NOMO-1 treated with dmso at 0.1 percent for 144 hours (cell line): ENCODE results near the gene RND3.
A peak's percentile ranks its signal among the peaks of the same experiment; 100 is the strongest.

Experiments used
- DNase-seq: peaks from one replicate; lab custom pipeline; 2025; ENCODE audit not compliant: unreplicated experiment; lab: John Stamatoyannopoulos, UW

The RND3 gene, protein sequence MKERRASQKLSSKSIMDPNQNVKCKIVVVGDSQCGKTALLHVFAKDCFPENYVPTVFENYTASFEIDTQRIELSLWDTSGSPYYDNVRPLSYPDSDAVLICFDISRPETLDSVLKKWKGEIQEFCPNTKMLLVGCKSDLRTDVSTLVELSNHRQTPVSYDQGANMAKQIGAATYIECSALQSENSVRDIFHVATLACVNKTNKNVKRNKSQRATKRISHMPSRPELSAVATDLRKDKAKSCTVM

DNA sequence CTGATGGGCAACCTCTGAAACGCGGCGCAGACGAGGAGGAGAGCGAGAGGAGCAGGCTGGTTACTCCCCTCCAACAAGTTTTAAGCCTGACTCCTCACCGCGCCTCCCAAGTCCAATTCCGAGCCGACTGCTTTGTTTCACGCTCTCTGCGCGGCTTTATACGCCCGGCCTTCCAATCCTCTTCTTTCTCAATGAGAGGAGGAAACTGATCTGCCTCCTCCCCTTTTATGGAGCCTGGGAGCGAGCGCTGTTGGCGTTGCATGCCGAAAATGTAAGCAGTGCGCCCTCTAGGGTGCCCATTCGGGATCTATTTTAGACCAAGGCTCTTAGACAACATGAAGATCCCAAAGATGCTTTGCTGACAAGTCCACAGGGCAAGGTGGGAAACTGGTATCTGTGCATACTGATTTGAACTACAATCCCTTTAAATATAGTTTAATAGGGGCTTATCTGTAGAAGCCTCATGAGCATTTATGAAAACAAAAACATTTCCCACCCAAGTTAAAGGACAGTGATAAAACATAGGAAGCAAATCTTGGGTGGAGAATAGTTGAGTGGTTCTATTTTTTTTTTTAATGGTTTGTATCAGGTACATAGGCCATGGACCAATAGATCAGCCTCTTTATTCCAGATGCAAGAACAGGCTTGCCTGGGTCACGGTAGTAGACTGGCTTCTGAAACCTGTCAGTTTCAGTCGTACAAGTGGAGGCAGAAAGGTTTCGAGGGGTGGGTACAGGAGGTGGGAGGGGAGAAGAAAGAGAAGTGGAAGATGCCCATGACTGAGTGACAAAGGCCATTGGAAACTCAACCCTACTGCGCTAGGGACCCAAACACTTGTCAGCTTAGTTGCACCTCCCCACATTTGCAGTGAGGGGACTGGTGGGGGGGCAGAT, at the start of gene RND3:
TSS of gene RND3 (minus strand) at position 131 of the 893 bp plus-strand sequence. CDS start 250 bp downstream, outside the sequence.
- DNase-seq = peak; percentile 29

DNA sequence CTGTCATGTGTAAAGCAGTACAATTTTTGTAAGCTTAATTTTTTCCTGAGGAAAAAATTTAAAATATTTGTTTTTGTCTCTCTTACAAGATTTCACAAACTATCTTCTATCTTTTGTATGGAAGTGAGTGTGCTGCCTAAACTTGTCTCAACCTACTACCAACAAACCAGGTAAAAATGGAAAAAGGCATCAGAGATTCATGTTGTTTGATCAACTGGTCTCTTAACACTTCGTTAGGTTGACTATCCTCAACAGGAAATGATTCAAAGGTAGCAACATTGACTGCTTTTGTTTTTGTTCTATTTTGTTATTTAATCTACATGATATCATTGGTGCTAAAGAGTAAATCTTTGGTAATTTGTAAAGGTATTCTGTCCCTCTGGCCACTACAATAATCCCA, 47.7 kb upstream of the RND3 start:
- no peak for DNase-seq

- no peak for DNase-seq
These were observed 45.4 kb upstream of the RND3 start for GRCh38 chr2:150532879-150533278.

DNA sequence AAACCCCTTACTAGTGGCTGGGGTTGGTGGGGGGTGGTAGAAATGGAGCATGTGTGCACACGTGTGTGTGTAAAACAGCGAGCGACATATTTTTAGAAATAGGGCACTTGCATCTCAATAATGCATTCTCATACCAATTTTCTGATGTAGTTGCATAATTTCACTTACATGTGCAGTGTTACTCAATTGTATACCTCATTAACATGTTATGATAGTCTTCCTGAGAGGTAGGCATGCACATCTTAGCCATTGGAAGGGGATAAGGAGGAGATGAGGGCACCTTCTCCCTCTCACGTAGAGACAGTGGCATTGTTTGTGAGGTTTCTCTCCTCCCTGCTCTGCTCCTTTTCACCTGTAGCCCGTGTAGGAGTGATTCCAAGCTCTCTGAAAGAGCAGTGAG, 44.6 kb upstream of the RND3 start:
- no peak for DNase-seq

DNA sequence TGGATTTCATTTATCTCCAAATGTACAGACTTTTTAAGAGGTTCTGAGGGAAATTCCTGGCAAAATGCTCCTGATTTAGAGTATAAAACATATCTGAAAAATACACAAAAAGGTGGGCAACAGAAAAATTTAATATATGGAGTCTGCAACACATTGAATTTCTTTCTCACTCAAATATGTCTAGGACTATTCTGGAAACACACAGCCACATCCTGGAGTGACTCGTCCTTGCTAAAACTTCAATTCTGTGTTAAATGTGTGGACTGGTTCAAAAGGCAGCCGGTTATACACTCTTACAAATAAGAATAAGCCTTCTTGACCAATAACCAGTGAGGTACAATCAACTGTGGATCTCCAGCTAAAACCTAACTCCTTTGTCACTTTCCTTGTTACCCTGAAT, 44.1 kb upstream of the RND3 start:
- no peak for DNase-seq

- DNase-seq = no peak
These were observed 42.7 kb upstream of the RND3 start for GRCh38 chr2:150530168-150530567.

GRCh38 chr2:150528861-150529801, 41.7 kb upstream of the RND3 start:
- DNase-seq = no peak

DNA sequence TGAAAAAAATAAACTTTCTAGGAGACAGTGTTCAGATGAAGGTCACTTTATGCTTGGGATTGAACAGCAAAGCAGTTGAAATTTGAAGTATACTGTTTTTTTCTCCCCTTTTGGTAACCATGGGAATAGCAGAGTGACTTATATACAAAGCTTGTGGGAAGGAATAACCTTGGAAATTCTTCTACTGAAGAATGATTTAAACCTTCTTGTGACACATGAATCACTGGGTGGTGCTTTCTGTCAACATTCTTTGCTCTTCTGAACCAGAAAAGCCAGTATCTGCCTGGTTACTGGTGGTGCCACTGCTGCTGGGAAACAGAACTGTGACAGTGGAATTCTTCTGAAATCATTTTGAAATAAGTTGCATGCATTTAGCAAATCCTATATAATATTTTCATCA, 39.4 kb upstream of the RND3 start:
- no peak for DNase-seq

GRCh38 chr2:150526006-150526405, 38.5 kb upstream of the RND3 start:
- DNase-seq = no peak

GRCh38 chr2:150522269-150522668, 34.8 kb upstream of the RND3 start:
- no peak for DNase-seq

DNA sequence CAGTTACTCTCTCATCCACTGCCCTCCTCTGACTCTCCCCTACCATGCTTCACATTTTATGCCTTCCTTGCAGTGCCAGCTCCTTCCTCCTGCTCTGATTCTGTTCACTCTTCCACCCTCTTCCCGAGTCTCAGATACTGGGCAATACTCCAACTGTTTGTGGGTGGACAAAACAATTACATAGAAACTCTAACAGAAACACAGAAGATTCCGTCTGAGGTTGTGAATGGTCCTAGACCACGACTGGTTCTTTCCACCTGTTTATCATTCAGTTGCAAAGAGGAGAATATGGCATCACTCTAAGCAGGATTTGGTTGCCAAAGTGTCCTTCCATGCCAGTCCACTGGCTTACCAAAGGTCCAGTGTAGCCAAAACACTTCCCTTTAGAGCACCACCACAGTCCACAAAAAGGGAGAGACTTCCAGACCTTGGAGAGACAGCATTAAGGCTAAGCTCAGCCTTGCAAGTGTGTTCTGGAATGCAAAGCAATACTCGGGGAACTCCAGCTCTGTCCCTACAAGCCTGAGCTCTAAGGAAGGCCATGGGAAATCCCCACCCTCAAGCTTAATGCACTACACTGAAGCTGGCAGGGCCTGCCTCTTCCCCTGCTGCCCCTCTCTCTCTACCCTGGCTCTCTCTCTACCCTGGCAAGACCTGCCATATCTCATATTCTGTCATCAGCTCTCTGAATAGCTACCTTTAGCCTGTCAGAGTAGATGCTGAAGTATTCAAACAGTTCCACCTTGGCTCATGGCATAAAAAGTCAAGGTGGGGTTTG, 33.6 kb upstream of the RND3 start:
- DNase-seq = no peak

GRCh38 chr2:150520033-150520432, 32.6 kb upstream of the RND3 start:
- no peak for DNase-seq

DNA sequence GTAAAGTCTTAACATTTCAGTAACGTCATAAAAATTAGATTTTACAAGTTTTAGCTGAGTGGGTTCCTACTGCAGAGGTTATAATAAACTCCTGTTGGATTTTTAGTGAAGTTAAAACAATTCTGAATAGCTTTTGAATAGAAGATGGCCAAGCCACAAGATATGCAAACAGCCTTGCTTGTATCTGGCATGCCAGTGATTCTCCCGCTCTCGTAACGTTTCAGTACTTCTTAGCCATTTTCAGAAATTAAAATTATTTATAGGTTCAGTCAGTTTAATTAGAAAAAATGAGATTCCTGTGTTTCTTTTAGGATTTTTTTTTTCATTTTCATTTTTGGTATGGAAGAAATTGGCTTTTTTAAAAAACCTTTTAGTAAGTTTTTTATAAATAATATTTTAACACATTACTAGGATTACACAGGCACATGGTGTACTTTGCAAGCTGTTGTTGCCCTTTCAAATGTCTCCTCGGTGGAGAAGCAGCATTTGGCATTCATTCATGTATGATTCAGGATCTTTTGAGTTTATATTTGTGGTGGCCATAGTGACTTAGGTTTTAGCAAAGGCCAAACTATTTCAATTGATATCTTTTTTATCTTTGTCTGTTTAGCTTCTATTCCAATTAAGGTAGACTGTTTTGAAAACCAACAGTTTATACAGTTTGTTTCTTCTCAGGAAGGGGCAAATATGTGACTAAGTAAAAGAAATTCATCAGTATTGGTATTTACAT, 30.6 kb upstream of the RND3 start:
- no peak for DNase-seq

DNA sequence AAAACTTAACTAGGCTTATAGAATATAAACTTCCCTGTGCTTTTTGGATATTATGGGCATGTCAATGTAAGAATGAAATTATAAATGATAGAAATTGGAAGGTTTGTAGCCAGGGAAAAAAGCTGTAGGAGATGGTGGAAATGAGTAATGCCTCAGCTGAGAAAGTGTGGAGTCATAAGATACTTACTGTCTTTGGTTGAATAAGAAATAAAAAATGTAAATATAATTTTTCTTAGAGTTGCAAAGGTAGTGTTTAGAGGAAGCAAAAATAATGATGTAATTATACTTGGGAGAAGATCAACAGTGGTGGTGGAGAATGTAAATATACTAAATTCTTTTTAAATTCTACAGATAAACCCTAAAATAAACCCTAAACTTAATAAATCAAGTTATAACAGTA, 26.2 kb upstream of the RND3 start:
- DNase-seq = no peak

DNA sequence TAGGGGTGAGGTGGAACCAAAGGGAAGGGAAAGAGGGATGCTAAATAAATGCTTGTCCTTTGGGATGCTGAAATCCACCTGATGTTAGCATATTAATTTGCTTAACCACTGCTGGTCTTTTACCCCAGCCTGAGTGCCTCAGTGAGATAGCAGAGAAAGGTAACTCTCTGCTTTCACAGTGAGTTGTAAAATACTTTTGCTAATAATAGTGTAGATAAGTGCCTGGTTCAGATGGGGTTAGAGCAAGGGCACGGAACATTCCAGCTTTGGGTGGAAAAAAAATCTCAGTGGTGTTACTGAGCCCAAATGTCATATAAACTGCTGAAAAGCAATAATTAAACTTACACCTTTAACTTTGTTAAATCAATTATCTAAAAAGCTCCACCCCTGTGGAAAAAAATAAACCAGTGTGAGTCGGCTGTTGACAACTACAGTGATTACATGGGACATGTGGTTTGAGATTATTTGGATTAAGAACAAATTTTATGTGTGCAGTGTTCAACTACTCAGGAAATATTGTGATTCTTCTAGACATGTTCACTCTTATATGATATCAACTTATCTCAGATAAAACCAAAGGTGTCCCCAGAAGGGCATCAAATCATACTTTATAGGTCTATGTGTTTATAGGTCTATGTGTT, 21.1 kb upstream of the RND3 start:
- DNase-seq = no peak

GRCh38 chr2:150507071-150507470, 19.6 kb upstream of the RND3 start:
- DNase-seq = no peak

DNA sequence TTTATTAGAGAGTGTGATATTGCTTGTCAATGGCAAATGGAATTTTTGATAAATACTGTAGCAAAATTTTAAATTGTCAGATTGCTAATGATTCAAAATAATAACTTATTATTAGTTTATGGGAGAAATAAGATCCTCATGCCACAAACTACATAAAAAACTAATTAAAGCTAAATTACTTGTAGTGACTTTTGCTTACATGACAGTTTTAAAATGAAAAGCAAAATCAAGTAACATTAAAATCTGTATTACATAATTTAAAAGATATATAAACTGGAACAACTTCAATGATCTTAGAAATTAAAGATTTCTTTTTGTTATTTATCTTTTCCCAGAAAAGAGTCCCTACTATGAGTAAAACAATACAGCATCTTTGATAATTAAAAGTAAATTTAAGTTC, 17.7 kb upstream of the RND3 start:
- DNase-seq = no peak

- no peak for DNase-seq
These were observed 8.6 kb upstream of the RND3 start for GRCh38 chr2:150495993-150496627.

DNA sequence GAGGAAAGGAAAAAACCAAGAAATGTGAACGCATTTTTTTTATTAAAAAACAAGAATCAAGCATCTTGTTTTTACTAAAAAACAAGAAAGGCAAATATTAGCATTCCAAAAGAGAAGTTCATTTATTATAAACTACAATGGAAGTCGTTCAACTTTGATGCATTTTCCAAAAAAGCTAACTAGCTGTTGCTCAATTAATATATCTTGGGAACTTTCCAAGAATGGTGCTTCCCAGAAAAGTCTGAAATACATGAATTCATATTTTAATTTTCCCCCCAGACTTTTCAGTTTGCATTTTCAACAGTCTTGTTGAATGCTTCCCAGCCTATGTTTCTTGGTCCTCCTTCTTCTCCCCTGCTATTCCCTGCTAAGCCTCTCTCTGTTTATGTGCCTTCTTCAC, 7.5 kb upstream of the RND3 start:
- DNase-seq = no peak
